B cell (primary cell): ENCODE measurements around the gene CCDC74A. TPM values are rescaled to one million over a fixed set of nuclear protein-coding genes. Genes with fewer than 3 reads are reported as not detected.
"Not testable (repeated sequence)": the region's sequence is repeated elsewhere in the genome, so short reads cannot be mapped to it uniquely, and the experiment has no call there.

Source experiments
- ATAC-seq: fragments of 200-7000 bp; cut with Tn5 transposase; one replicate; pipeline ENCODE4 v1.10.0; 2021; ENCODE audit warnings: low read depth, mild to moderate bottlenecking, moderate number of reproducible peaks, moderate library complexity
- CTCF ChIA-PET: fragments of 350-600 bp; sonication (Branson Sonifier 250); formaldehyde crosslinking; loops from one replicate; lab custom pipeline; 2021; ENCODE audit warnings: antibody characterized with exemption, inconsistent platforms; lab: Charles Lee
- POLR2A ChIA-PET: fragments of 350-600 bp; sonication (Branson Sonifier 250); formaldehyde crosslinking; loops from one replicate; lab custom pipeline; 2021; ENCODE audit warnings: antibody characterized with exemption; lab: Charles Lee
- DNase-seq: peaks from one replicate; pipeline ENCODE4 v3.0.0; 2013
- H2AFZ ChIP-seq: 2 replicates; pipeline ENCODE4 v1.6.1; 2012; ENCODE audit warnings: mild to moderate bottlenecking, low read depth, low read length; ENCODE audit not compliant: insufficient read depth, poor library complexity, severe bottlenecking
- H3K27ac ChIP-seq, 2 donors: 1 replicate in 1 of 2; 2 replicates in 1 of 2; pipeline ENCODE4 v1.5.1; 2012 to 2013; ENCODE audit warnings: low read length in 2 of 2, mild to moderate bottlenecking in 2 of 2, moderate library complexity in 1 of 2
- H3K27me3 ChIP-seq, 4 experiments: fragments of 200-600 bp in 1 of 4; sonication (generic) in 1 of 4; replicated peaks in 1 of 4; 1 replicate in 2 of 4; 2 replicates in 2 of 4; pipeline versions ENCODE4 v1.6.1 to v1.7.0; 2013 to 2016; ENCODE audit warnings: low read length in 3 of 4, mild to moderate bottlenecking in 2 of 4, mixed read lengths in 1 of 4, moderate library complexity in 1 of 4; ENCODE audit not compliant: insufficient read depth in 4 of 4, control insufficient read depth in 3 of 4; ENCODE audit errors: control extremely low read depth in 1 of 4
- H3K36me3 ChIP-seq, 2 experiments: replicated peaks in 1 of 2; 1 replicate in 1 of 2; 2 replicates in 1 of 2; pipeline versions ENCODE4 v1.6.1 to v1.7.1; 2013; ENCODE audit warnings: low read length in 1 of 2; ENCODE audit not compliant: insufficient read depth in 2 of 2, control insufficient read depth in 1 of 2; ENCODE audit errors: control extremely low read depth in 1 of 2, extremely low read depth in 1 of 2
- H3K4me1 ChIP-seq, 2 donors: fragments of 200-600 bp in 1 of 2; sonication (generic) in 1 of 2; 1 replicate in 1 of 2; 2 replicates in 1 of 2; pipeline versions ENCODE4 v1.5.1 to v1.6.1; 2013 to 2017; ENCODE audit warnings: low read length in 2 of 2; ENCODE audit not compliant: control insufficient read depth in 2 of 2, insufficient read depth in 2 of 2
- H3K4me2 ChIP-seq: replicated peaks from 2 replicates; pipeline ENCODE3; 2012; ENCODE audit warnings: mild to moderate bottlenecking, low read depth, low read length; ENCODE audit not compliant: poor library complexity, severe bottlenecking
- H3K4me3 ChIP-seq, 5 experiments: fragments of 200-600 bp in 1 of 5; sonication (generic) in 1 of 5; 1 replicate in 3 of 5; 2 replicates in 2 of 5; pipeline versions ENCODE4 v1.5.1 to v1.7.0; 2011 to 2016; ENCODE audit warnings: low read length in 4 of 5, mild to moderate bottlenecking in 4 of 5, low read depth in 2 of 5, control low read depth in 1 of 5, moderate library complexity in 1 of 5; ENCODE audit not compliant: insufficient read depth in 1 of 5; ENCODE audit errors: control extremely low read depth in 1 of 5, extremely low read depth in 1 of 5
- H3K79me2 ChIP-seq: fragments of 200-600 bp; sonication (generic); one replicate; pipeline ENCODE4 v1.6.0; 2016; ENCODE audit warnings: low read length; ENCODE audit not compliant: control insufficient read depth, insufficient read depth
- H3K9ac ChIP-seq: fragments of 200-600 bp; sonication (generic); 2 replicates; pipeline ENCODE4 v1.6.1; 2017; ENCODE audit warnings: mild to moderate bottlenecking, low read length, moderate library complexity
- H3K9me3 ChIP-seq, 3 donors: one replicate each; pipeline versions ENCODE4 v1.6.1 to v1.7.1; 2013; ENCODE audit warnings: low read length in 2 of 3; ENCODE audit not compliant: control insufficient read depth in 2 of 3, insufficient read depth in 1 of 3; ENCODE audit errors: control extremely low read depth in 1 of 3
- H4K20me1 ChIP-seq: 2 replicates; pipeline ENCODE4 v1.6.0; 2012; ENCODE audit warnings: mild to moderate bottlenecking, low read length; ENCODE audit not compliant: insufficient read depth, control insufficient read depth, poor library complexity, severe bottlenecking
- H3K27ac Mint-ChIP-seq: one replicate; pipeline ENCODE4 v1.8.0; 2021; ENCODE audit warnings: mixed read lengths
- H3K27me3 Mint-ChIP-seq: one replicate; pipeline ENCODE4 v1.8.0; 2021; ENCODE audit warnings: mixed read lengths
- H3K4me1 Mint-ChIP-seq: one replicate; pipeline ENCODE4 v1.8.0; 2021; ENCODE audit warnings: mixed read lengths
- H3K4me3 Mint-ChIP-seq: one replicate; pipeline ENCODE4 v1.8.0; 2021; ENCODE audit warnings: mixed read lengths
- H3K9me3 Mint-ChIP-seq: one replicate; pipeline ENCODE4 v1.8.0; 2022; ENCODE audit warnings: mixed read lengths; ENCODE audit not compliant: insufficient read depth
- EZH2 ChIP-seq: IDR thresholded peaks from 2 replicates; pipeline ENCODE4 v1.6.1; 2012; ENCODE audit warnings: borderline replicate concordance, low read depth, mild to moderate bottlenecking, moderate library complexity, low read length; ENCODE audit not compliant: insufficient read depth, poor library complexity, severe bottlenecking
- WGBS: methylation state at CpG from one replicate; pipeline ENCODE4 v1.1.5; 2013; ENCODE audit warnings: missing lambda C conversion rate; ENCODE audit not compliant: insufficient coverage; 5-methylcytosine and 5-hydroxymethylcytosine counted together
- intact Hi-C: fragments of 100-400 bp; cut with micrococcal nuclease; formaldehyde crosslinking; loops from one replicate; pipeline ENCODE4 v1.10.0; 2022
- polyA plus RNA-seq: library from polyadenylated mRNA; depleted of rRNA; stranded (reverse); fragments of >200 nt; gene quantifications from 2 replicates; pipeline ENCODE4 v1.2.3, GENCODE V29; 2012
- total RNA-seq, 2 donors: library from RNA; stranded (reverse); fragments of 120-200 nt in 1 of 2; gene quantifications; 1 replicate in 1 of 2; 2 replicates in 1 of 2; pipeline versions ENCODE4 v1.2.3 to v1.2.4, GENCODE V29; 2013 to 2022
- TF ChIP-seq, protein P1 (sequence below): fragments of 200-600 bp; IDR thresholded peaks from one replicate; pipeline ENCODE4 v1.8.0; 2022; ENCODE audit warnings: antibody characterized with exemption, mild to moderate bottlenecking

Gene CCDC74A
- total and polyA plus RNA-seq, 2 donors (not counting 1 experiment from before 2014, with no cell fraction given), result 3.1 TPM; not detected in 1

DNA sequence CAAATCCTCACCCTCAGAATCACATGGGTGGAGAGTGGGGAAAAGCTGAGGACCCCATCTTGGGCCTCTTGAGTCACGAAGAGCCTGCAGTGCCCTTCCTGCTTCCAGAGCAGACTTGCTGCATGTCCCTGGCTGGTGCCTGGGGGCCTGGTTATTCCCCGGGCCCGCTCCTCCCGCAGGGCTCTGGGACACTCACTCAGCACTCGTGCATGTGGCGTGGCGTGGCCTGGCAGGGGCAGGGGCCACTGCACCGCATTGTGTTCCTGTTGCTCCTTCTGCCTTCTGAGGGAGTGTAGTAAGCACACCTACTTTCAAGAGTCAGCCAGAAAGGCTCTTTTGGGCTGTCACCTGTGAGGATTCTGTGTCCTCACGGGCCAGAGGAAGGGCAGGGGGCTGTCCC lies 18.1 kb upstream of the CCDC74A start:
- Histone ChIP-seq H4K20me1 (no peaks in the 10 kb centered on the region), H3K36me3 (peaks cover 2 to 34% of the 10 kb centered on the region in 2 experiments), H3K9ac (no peak overlapping the region), H2AFZ (no peak overlapping the region), H3K4me1 (peaks cover 10 to 11% of the 10 kb centered on the region in 2 donors), H3K79me2 (no peaks in the 10 kb centered on the region), H3K27ac (no peak overlapping the region), H3K4me3 (no peak overlapping the region), H3K9me3 (no peaks in the 10 kb centered on the region), H3K4me2 (no peak overlapping the region), H3K27me3 (no peaks in the 10 kb centered on the region)
- no peak for ATAC-seq
- H3K27me3 Mint-ChIP-seq, result no peaks in the 10 kb centered on the region
- POLR2A ChIA-PET, result no interaction called here
- CTCF ChIA-PET, result no interaction called here
- intact Hi-C loops, result loop anchor here (10.0 kb wide), 1 partner anchor 95 kb away; no protein-coding TSS in a partner anchor
- H3K9me3 Mint-ChIP-seq, result no peaks in the 10 kb centered on the region
- DNase-seq, result no peak
- H3K4me3 Mint-ChIP-seq, result no peak overlapping the region
- H3K4me1 Mint-ChIP-seq, result peaks cover 18% of the 10 kb centered on the region
- no peak overlapping the region for H3K27ac Mint-ChIP-seq
- TF ChIP-seq, protein P1, sequence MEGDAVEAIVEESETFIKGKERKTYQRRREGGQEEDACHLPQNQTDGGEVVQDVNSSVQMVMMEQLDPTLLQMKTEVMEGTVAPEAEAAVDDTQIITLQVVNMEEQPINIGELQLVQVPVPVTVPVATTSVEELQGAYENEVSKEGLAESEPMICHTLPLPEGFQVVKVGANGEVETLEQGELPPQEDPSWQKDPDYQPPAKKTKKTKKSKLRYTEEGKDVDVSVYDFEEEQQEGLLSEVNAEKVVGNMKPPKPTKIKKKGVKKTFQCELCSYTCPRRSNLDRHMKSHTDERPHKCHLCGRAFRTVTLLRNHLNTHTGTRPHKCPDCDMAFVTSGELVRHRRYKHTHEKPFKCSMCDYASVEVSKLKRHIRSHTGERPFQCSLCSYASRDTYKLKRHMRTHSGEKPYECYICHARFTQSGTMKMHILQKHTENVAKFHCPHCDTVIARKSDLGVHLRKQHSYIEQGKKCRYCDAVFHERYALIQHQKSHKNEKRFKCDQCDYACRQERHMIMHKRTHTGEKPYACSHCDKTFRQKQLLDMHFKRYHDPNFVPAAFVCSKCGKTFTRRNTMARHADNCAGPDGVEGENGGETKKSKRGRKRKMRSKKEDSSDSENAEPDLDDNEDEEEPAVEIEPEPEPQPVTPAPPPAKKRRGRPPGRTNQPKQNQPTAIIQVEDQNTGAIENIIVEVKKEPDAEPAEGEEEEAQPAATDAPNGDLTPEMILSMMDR, result no peak
- no peak for TF ChIP-seq EZH2
- WGBS, result 80% methylated on average over 8 of the region's 9 CpGs

DNA sequence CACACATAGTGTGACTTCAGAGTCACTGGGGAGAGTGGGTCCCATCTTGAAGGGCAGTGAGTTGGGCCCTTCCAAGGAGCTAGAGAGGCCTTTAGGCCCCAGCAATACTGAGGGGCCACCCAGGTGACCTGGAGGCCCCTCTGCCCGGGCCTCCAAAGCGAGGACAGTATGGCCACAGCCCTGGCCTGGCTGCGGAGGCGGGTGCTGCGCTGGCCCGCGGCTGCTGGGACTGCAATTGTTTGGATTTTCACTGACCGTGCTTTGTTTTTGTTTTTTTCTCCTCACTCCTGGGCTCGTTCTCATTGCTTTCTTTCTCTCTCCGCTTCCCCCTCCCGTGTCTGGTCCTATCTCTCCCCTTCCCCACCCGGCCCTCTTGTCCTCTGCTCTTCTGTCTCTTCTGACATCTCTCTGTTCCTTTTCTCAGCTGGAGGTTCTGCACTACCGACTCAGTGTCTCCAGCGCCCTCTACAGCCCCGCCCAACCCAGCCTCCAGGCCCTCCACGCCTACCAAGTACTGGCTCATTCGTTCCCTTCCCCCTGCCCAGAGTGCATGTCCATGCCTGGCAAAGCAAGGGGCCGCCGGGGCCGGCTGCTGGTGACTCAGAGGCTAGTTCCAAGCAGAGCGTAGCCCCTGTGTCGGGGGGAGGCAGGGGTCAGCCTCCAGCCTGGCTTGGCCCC lies 16.3 kb upstream of the CCDC74A start:
- not testable (repeated sequence) for ATAC-seq, H3K27ac Mint-ChIP-seq

DNA sequence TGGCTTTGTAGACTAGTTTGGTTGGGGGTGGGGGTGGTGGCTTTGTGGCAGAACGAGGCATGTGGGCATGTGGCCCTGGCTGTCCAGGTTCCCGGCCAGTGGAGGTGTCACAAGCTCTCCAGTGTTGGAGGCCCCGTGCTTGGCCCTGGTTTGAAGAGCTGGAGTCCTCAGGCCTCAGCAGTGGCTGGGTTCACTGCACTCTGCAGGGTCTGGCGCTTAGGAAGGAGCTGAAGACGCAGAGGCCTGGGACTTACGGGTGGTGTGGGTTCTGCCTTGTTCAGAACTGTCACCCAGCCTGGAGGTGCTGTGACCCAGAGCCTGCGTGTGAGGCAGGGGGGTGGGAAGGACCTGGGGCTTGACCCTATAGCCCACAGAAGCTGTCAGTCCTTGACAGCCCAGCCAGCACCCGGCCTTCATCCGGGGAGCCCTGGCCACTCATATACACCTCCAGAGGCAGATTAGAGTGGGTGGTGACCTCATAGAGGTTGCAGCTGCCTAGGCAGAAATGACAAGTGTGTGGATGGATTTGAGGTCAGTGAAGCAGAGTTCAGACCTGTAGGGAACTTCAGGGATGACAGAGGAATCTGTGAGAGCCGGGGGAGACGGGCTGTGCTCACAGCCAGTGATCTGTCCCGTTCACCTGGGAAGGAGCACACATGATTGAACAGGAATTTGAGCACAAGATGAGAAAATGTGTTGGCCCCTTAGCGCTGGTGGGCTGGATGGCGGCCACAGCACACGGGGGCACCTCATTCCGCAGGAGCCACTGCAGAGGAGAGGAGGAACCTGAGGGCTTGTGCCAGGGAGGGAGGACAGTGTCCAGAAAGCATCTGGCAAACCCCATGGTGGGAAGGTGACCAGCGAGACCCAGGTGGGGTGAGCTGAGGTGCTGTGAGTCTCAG lies 15.5 kb upstream of the CCDC74A start:
- H4K20me1 ChIP-seq, H3K27ac Mint-ChIP-seq, H3K27me3 ChIP-seq, H3K27me3 Mint-ChIP-seq, DNase-seq, H3K27ac ChIP-seq, H3K4me3 Mint-ChIP-seq, H3K4me2 ChIP-seq, H3K4me3 ChIP-seq, H3K9me3 Mint-ChIP-seq, H3K9me3 ChIP-seq, H3K79me2 ChIP-seq, H3K9ac ChIP-seq, H2AFZ ChIP-seq, CTCF ChIA-PET, ATAC-seq: not testable (repeated sequence)
- WGBS, result 76% methylated on average over 8 of the region's 17 CpGs
- H3K36me3 ChIP-seq, result peaks cover 2 to 22% of the 10 kb centered on the region in 2 experiments
- intact Hi-C loops, result loop anchor here (10.0 kb wide), 1 partner anchor 97 kb away; no protein-coding TSS in a partner anchor
- POLR2A ChIA-PET, result interaction anchor here (0.7 kb wide), 1 partner anchor 1156 kb away, joined by 4 read pairs; the partner anchor contains the start of gene PTPN18
- peaks cover 23% of the 10 kb centered on the region for H3K4me1 Mint-ChIP-seq
- H3K4me1 ChIP-seq, result peaks cover 11 to 13% of the 10 kb centered on the region in 2 donors

More for the DNA sequence above, 16.3 kb upstream of the CCDC74A start:
- H3K79me2 ChIP-seq, H3K27me3 ChIP-seq, DNase-seq, H3K9me3 ChIP-seq, POLR2A ChIA-PET, H3K4me2 ChIP-seq, H3K27ac ChIP-seq, H4K20me1 ChIP-seq, H2AFZ ChIP-seq, H3K4me3 Mint-ChIP-seq, H3K27me3 Mint-ChIP-seq, CTCF ChIA-PET, H3K9ac ChIP-seq, H3K9me3 Mint-ChIP-seq, H3K4me3 ChIP-seq: not testable (repeated sequence)
- H3K4me1 Mint-ChIP-seq, result peaks cover 23% of the 10 kb centered on the region
- 92% methylated on average over 16 of the region's 22 CpGs for WGBS
- H3K4me1 ChIP-seq, result peaks cover 11 to 13% of the 10 kb centered on the region in 2 donors
- intact Hi-C loops, result loop anchor here (10.0 kb wide), 1 partner anchor 97 kb away; no protein-coding TSS in a partner anchor
- H3K36me3 ChIP-seq, result peaks cover 2 to 25% of the 10 kb centered on the region in 2 experiments
